Gastroesophageal sphincter (tissue), 3 donors: Measurements from ENCODE around the gene GABBR2.

ENCODE experiments used
- CTCF ChIP-seq, 4 experiments: fragments of 200-600 bp in 2 of 4; fragments of 450-650 bp in 2 of 4; sonication (generic) in 1 of 4; IDR thresholded peaks; one replicate each; pipeline ENCODE4 v1.5.1; 2017 to 2019; ENCODE audit warnings: antibody characterized with exemption in 4 of 4, mild to moderate bottlenecking in 2 of 4, moderate library complexity in 2 of 4
- EP300 ChIP-seq: sonication (generic); formaldehyde crosslinking; IDR thresholded peaks from one replicate; pipeline ENCODE4 v1.6.1; 2017; ENCODE audit warnings: antibody characterized with exemption, mild to moderate bottlenecking
- POLR2A ChIP-seq, 2 donors: fragments of 450-650 bp; IDR thresholded peaks; one replicate each; pipeline ENCODE4 v1.6.1; 2017; ENCODE audit warnings: antibody characterized with exemption in 2 of 2, mild to moderate bottlenecking in 2 of 2, moderate library complexity in 1 of 2

GRCh38 chr9:98652741-98653140 lies 56.0 kb downstream of the GABBR2 start:
- TF ChIP-seq CTCF (IDR thresholded peaks at IDR 0.05) = no peak
- TF ChIP-seq POLR2A (IDR thresholded peaks at IDR 0.05) = no peak
- no peak for TF ChIP-seq EP300
